ENCODE data around the gene SLC25A36. TPM values are rescaled to one million over a fixed set of nuclear protein-coding genes. Genes with fewer than 3 reads are reported as not detected.

The SLC25A36 gene
- total RNA-seq (2022; extraction: Qiagen RNA extraction; ENCODE audit: low read depth) = 13.3 to 21.8 TPM (median 20.1 TPM) in 5 replicates

GRCh38 chr3:140941434-140942220 is at the start of gene SLC25A36:
Gene SLC25A36, plus strand, starts transcription at chr3:140941836. Its CDS starts 219 bp downstream, at chr3:140942055.

Other genes starting within 250 kb of the SLC25A36 start
- gene SPSB4, start 109.5 kb downstream of the SLC25A36 start, total RNA-seq (2022; extraction: Qiagen RNA extraction; ENCODE audit: low read depth) = 0.15 to 0.24 TPM (median 0.18 TPM) in 4 of 5 replicates, not detected in the other

All from A549 treated with CpdA at 1 μM for 4 hours (cell line).